GM18858 (cell line): ENCODE data around the gene MOSPD3.

Experiments
- ATAC-seq: cut with Tn5 transposase; IDR thresholded peaks from one replicate; pipeline ENCODE4 v1.9.1; 2021; ENCODE audit not compliant: unreplicated experiment

Gene MOSPD3

GRCh38 chr7:100575206-100575631 lies 37.1 kb upstream of the MOSPD3 start:
- ATAC-seq = no peak

DNA sequence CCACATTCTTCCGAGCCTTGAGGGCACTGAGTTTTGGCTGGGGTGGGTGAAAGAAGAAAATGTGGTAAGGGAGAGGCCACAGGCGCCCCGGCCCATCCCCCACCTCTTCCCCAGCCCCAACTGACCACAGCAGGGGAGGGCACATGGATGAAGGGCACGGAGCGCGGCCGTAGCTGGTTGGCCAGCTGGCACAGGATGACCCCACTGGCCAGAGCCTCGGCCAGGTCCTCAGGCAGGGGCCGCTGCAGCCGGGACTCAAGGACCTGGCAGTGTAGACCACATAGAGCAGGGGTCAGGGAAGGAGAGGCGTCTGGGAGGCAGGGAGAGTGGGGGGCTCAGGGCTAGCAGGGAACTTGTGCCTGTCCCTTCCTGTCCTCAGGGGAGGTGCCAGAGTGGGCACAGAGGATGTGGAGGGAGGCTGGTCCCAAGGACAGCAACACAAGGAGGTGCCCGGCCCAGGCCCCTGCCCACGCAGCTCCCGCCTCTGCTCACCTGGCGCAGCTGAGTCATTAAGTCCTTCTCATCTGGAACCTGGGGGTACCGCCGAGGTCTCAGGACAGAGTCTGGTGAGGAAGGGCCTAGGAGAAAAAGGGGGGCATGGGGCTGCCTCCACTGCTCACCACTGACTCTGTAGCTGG lies 36.5 kb upstream of the MOSPD3 start:
- ATAC-seq = no peak

DNA sequence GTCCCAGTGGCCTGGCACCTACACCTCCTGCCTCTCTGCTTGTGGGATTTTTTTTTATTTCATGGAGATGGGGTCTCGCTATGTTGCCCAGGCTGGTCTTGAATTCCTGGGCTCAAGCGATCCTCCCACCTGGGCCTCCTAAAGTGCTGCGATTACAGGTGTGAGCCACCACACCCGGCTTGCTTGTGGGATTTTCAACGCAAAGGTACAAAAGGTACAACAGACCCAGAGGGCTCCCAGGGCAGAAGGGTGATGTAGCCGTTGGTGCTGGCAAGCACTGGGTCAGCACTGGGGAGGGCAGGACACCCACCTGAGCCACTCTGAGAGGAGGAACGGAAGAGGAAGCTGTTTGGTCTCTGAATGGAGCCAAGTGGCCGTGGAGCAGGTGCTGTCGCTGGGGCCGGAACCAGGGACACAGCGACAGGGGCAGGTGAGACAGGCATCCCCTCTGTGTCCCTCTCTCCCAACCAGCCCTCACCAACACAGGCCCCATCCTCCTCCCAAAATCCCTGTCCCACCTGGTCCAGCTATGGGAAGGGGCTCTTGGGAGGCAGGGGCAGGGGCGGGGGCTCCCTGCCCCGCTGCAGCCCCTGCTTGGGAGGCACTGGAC lies 35.9 kb upstream of the MOSPD3 start:
- ATAC-seq = no peak

- ATAC-seq = no peak
Measured at GRCh38 chr7:100577103-100577502, 35.2 kb upstream of the MOSPD3 start.

- no peak for ATAC-seq
Measured at GRCh38 chr7:100577507-100577906, 34.8 kb upstream of the MOSPD3 start.

DNA sequence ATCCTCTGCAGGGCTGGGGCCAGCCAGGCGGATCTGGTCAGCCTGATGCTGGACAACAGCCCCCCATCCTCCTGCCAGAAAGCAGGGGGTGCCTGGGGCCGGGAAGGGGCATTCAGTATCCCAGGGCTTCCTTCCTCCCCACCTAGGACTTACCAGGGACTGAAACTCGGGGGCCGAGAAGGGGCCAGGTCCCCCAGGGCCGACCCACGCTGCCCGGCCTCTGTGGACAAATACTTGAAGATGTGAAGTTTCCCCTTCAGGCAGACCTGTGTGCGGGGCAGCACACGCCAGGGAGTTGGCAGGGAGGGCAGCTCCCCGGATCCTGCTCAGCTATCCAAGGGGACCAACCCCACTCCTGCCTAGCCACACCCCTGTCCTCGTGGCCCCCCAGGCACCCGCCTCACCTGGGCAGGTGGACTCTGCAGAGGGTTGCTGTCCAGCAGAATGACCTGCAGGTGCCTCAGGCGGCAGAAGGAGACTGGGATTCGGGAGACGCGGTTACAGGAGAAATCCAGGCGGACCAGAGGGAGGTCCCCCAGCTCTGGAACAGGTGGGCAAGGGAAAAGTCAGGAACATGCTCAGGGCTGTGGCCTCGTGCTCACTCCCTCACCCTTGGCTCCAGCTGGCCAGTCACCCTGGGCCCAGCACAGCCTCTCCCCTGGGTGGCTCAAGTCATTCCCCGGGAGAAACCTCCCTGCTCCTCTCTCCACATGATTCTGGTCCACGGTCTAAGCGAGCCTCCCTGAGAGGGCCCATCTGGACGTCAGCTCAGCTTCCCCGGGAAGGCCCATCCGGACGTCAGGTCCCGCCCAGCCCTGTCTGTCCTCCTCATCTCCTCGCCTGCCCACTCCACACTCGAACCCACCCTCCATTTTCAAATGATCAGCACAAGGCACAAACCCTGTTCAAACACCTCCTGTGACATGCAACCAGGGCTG lies 33.8 kb upstream of the MOSPD3 start:
- ATAC-seq = no peak

- no peak for ATAC-seq
Measured at GRCh38 chr7:100580466-100581283, 31.7 kb upstream of the MOSPD3 start.

DNA sequence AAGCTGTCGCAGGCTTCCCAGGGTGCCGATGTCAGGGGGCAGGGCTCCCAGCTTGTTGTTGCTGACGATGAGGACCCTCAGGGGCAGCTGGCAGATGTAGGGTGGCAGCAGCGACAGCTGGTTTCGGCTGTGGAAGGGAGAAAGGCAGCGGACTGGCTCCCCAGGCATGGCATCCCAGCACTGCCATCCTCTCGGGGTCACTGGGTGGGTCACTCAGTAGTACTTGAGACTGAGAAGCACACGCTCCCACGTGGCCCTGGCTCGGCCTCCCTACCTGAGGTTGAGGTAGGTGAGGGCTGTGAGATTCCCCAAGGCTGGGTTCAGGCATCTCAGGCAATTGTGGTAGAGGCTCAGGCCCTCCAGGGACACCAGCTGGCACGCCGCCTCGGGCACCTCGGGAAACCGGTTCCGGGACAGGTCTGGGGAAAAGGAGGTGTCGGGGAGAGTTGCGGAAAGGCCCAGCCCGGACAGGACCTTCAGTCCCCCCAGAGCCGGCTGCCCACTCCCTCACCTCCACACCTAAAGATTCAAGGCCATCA lies 30.2 kb upstream of the MOSPD3 start:
- ATAC-seq = no peak

DNA sequence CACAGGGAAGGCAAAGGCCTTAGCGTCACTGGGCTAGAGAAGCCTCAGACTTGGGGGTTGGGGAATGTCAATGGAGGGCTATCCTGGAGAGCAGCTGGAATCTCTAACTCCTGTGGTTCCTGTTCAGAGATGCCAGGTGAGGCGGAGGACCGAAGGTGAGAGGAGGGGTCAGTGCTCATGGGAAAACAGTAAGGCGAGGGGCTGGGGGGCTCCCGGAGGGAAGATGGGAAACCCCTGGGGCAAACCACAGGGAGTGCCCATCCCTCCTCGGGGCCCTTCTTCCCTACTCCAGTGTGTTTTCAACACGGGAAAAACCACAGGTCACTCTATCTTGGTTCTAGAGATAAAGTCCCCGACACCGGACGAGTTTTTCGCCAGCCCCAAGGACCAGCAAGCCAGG lies 29.7 kb upstream of the MOSPD3 start:
- ATAC-seq = no peak

DNA sequence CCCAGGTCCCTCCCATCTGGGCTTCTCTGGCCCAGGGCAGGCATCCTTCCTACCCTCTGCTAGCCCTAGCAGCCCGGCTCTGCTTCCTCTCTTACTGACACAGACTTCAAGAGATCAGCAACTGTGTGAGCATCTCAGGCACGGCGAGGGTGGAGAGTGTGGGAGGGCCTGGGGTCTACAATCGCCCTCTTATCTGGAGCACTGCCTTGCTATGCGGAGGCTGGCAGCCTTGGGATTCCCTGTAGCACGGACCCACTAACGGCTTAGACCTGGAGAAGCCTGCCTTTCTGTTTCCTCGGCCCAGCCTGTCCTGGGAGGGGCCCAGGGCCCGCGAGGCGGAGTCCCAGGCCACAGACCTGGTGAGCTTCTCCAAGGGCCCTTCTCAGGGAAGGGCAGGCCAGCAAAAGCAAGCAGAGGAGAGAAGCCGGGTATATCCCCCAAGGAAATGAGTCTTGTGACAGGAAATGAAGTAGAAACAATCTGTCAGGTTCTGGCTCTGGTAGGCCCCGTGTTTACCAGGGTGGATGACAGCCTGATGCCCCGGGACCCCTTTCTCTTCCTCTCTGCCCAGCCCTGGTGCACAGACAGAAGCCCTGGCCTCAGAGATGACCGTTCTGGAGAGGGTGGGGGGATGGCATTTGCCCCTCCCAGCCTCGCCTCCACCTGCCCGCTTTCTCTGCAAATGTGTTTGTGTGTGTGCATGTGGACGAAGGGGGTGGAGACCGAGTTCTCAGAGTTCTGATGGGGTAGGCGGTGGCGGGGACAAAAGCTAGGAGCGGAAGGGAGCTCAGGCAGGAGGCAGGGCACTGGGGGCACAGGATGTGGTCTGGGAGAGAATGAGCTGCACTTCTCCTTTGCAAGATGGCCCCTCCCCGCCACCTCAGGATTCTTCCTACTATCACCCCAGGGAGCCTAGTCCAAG lies 28.9 kb upstream of the MOSPD3 start:
- ATAC-seq = no peak

- no peak for ATAC-seq
Measured at GRCh38 chr7:100584054-100584682, 28.2 kb upstream of the MOSPD3 start.

- no peak for ATAC-seq
Measured at GRCh38 chr7:100584683-100585510, 27.4 kb upstream of the MOSPD3 start.

DNA sequence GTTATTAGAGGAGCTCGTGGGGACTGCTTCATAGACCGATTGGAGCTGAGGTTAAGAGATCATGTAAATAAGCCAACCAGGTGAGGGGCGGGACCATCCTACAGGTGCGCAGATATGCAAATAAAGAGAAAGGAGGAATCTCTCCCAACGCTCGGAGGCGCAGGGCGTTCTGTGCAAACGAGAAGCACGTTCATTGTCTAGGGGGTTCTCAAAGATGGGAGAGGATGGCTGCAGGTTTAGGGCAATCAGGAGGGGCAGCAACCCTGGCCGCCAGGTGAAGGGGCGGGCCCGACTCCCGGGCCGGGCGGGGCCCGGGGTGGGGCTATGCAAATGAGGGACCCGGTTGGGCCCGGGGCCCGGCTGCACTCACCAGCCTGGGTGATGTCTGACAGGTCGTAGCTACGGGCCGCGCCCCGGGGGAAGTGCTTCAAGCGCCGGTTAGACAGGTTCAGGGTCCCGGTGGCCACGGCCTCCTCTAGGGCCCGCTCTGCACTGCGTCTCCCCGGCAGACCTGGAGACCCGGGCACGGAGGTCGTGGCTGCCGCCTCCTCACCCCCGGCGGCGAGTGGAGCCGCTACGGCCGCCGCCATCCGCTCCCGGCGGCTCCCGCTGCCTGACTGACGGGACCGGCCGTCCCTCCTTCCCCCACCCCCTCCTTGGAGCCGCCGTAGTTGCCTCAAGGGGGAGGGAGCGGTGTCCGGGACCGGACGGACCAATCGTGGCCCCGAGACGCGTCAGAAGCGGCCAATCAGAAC lies 26.7 kb upstream of the MOSPD3 start, which contains the start of gene LRCH4:
TSS of gene LRCH4 (minus strand) at position 619 of the 755 bp plus-strand sequence. CDS start at position 590, 29 bp downstream.
- ATAC-seq = peak; percentile 10

DNA sequence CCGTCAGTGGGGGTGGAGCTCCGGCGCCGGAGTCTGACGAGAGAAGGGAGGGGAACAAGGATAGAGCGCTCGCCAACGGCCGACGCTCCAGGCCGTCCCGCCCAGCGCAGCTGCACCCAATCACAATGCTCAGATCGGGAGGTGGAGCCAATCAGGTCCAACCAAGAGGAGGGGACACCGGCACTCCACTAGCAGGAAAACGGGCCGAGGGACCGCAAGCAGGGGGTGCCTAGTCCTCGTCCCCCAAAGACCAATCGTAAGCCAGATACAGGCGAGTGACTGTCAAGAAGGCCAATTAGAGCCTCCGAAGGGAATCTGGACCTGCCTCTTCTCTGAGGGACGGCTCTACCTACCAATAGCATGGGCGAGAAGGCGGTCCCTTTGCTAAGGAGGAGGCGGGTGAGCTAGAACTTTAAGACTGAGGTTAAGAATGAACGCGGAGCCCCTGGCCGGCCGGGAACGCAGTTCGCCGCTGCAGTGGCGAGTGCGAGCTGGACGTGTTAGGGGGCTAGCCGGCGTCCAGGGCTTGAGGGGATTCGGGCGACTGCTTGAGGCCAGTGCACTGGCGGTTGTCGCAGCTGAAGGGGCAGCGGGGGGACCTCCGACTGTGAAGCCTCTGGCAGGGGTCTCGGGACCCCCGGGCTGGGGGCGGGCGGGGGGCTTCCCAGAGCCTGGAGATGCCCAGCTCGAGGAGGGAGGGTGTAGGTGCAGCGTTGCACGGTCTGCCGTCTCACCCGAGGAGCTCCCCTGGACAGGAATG lies 25.9 kb upstream of the MOSPD3 start, which contains the start of gene FBXO24:
TSS of gene FBXO24 (plus strand) at position 63 of the 760 bp plus-strand sequence. CDS start at position 361, 298 bp downstream.
- ATAC-seq = peak; percentile 75

DNA sequence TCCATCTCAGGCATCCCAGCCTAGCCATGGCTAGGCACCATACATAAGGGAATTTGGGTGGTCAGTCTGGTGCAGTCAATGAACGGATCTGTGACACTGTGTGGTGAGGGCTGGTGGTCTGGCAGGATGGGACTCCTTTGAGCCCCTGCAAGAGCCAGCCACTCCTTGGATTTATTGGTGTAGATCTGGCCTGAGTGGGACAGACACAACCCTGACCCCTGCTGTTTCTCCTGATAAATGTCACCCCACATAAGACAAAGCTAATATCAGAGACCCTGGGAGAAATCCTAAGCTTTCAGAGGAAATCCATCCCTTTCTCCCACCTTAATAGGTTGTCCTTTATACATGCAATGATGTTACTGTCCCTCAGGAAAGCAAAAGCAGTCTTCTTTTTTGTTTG lies 23.9 kb upstream of the MOSPD3 start:
- ATAC-seq = no peak

DNA sequence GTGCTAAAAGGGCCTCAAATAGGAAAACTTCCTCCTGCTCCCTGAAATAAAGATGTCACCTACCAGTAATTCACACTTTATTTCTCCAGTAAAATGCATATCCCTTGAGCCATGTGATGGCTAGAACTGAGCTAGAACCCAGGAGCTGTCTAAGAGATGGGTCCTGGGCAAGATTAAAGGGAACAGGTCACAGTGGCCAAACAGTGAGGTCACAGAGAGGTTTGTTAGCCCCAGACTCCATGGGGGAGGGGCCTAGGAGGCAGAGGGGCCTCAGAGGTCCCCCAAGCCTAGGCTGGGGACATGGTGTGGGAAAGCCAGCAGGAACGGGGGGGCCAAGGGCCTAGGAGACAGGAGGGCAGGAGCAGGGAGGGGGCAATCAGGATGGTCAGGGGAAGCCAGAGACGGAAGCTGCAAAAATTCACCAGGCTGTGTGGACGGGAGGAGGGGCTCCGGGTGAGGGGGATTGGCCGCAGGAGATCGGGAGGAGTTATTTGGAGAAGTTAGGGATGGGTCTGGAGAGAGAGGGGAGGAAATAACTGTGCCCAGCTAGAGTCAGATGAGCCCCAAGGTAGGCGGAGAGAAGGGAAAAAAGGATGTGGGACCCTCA lies 22.9 kb upstream of the MOSPD3 start:
- no peak for ATAC-seq
